ENCODE results near the gene MCEE. TPM values are rescaled to one million over a fixed set of nuclear protein-coding genes. Genes with fewer than 3 reads are reported as not detected.
"Not testable (repeated sequence)": the region's sequence is repeated elsewhere in the genome, so short reads cannot be mapped to it uniquely, and the experiment has no call there.

MCEE gene
- polyA plus RNA-seq, 2 of the 4 experiments (the other 2 are of a cell fraction): 10.3 to 17.7 TPM

DNA sequence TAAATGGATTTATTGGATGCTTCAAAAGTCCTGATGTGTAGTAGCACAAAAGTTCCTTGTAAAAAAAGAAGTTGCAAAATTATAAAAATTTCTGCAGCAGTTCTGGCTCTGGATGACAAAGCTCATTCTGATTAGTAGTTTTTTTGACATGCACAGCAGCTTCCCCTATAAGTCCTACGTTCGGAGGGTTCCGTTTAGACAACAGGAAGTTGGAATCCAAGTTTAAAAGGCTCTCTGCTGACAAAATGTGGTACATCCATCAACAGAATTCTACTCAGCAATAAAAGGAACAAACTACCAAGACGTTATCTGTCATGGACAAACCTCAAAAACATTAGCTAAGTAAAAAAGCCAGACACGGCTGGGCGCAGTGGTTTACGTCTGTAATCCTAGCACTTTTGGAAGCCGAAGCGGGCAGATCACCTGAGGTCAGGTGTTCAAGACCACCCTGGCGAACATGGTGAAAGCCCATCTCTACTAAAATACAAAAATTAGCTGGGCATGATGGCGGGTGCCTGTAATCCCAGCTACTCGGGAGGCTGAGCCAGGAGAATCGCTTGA is 46.2 kb downstream of the MCEE start:
- WGBS (ENCODE audit: missing lambda C conversion rate): 77% methylated on average over 10 of the region's 13 CpGs
- CTCF ChIA-PET; FAIRE-seq; ATAC-seq; H3K4me2 ChIP-seq; DNase-seq (ENCODE audit: low read depth in 1 of 2, low spot score in 1 of 2); H3K4me3 ChIP-seq; H3K27ac ChIP-seq; H3K4me1 ChIP-seq; H3K9me3 ChIP-seq: not testable (repeated sequence)
- POLR2A ChIA-PET: interaction anchor here (0.7 to 0.9 kb wide), 3 partner anchors 13 to 83 kb away, joined by 3 to 11 read pairs (median 7); no protein-coding TSS in a partner anchor

- H3K27ac ChIP-seq; H3K4me2 ChIP-seq; H3K4me1 ChIP-seq; CTCF ChIA-PET; H3K4me3 ChIP-seq; DNase-seq (ENCODE audit: low read depth in 1 of 2, low spot score in 1 of 2); FAIRE-seq; H3K9me3 ChIP-seq: not testable (repeated sequence)
- 0 out of 6 replicates have a peak, but pooled peaks of 1 of the 2 experiments have one; percentile 23 for ATAC-seq
- WGBS (ENCODE audit: missing lambda C conversion rate): no CpG with 5 or more reads among the region's 3 CpGs
- POLR2A ChIA-PET: interaction anchor here (0.9 kb wide), 1 partner anchor 16 kb away, joined by 11 read pairs; no protein-coding TSS in a partner anchor
Observed at GRCh38 chr2:71083297-71083696, 46.7 kb downstream of the MCEE start.

GRCh38 chr2:71082402-71083252 is 47.4 kb downstream of the MCEE start:
- 73% methylated on average over 5 of the region's 5 CpGs for WGBS (ENCODE audit: missing lambda C conversion rate)
- POLR2A ChIA-PET: no interaction called here

DNA sequence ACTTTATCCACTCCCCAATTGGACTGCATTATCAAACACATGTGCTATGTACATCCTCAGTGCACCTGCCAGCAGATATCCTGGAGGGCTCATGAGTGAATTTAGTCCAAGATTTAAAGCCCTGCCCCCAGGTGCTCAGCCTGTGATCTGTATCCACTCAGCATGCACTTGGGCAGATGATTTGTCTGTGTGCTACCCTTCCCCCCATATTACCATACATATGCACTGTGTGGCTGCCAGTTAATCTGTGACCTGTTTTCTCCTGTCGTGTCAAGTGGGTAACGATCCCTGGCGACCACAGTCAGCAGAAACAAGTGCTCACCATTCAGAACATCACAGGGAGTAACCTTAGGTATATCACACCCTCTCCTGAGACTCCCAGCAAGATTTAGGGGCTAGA is 51.4 kb downstream of the MCEE start:
- ChIA-PET POLR2A (interaction anchor here (3.5 kb wide), 1 partner anchor 10 kb away, joined by 19 read pairs; the partner anchor contains the start of gene NAGK), CTCF (interaction anchor here (1.3 to 2.3 kb wide), 3 partner anchors 9 to 72 kb away, joined by 3 to 9 read pairs (median 5); no protein-coding TSS in a partner anchor)
- H3K27ac ChIP-seq: no peak overlapping the region
- no peak overlapping the region for H3K4me2 ChIP-seq
- H3K4me1 ChIP-seq: no peaks in the 10 kb centered on the region
- H3K4me3 ChIP-seq: no peak overlapping the region
- FAIRE-seq (no peak), DNase-seq (ENCODE audit: low read depth in 1 of 2, low spot score in 1 of 2) (no peak), ATAC-seq (no peak)
- WGBS (ENCODE audit: missing lambda C conversion rate): 72% methylated on average over 3 of the region's 3 CpGs
- TF ChIP-seq PHF8 (IDR thresholded peaks at IDR 0.05; ENCODE audit: borderline replicate concordance, low read depth) (no peak), E2F6 (IDR thresholded peaks at IDR 0.05; ENCODE audit: borderline replicate concordance, low read depth) (no peak)
- H3K9me3 ChIP-seq: no peaks in the 10 kb centered on the region

More at GRCh38 chr2:71082402-71083252, 47.4 kb downstream of the MCEE start:
- DNase-seq (ENCODE audit: low read depth in 1 of 2, low spot score in 1 of 2) (no peak), ATAC-seq (no peak), FAIRE-seq (no peak)
- Histone ChIP-seq H3K4me2 (no peak overlapping the region), H3K9me3 (no peaks in the 10 kb centered on the region), H3K4me1 (no peaks in the 10 kb centered on the region), H3K27ac (no peak overlapping the region), H3K4me3 (no peak overlapping the region)
- TF ChIP-seq, protein P1, sequence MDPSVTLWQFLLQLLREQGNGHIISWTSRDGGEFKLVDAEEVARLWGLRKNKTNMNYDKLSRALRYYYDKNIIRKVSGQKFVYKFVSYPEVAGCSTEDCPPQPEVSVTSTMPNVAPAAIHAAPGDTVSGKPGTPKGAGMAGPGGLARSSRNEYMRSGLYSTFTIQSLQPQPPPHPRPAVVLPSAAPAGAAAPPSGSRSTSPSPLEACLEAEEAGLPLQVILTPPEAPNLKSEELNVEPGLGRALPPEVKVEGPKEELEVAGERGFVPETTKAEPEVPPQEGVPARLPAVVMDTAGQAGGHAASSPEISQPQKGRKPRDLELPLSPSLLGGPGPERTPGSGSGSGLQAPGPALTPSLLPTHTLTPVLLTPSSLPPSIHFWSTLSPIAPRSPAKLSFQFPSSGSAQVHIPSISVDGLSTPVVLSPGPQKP (IDR thresholded peaks at IDR 0.05; ENCODE audit: low read depth, low read length): no peak
- no peak for TF ChIP-seq CBX8 (IDR thresholded peaks at IDR 0.05)
- CTCF ChIA-PET: no interaction called here

DNA sequence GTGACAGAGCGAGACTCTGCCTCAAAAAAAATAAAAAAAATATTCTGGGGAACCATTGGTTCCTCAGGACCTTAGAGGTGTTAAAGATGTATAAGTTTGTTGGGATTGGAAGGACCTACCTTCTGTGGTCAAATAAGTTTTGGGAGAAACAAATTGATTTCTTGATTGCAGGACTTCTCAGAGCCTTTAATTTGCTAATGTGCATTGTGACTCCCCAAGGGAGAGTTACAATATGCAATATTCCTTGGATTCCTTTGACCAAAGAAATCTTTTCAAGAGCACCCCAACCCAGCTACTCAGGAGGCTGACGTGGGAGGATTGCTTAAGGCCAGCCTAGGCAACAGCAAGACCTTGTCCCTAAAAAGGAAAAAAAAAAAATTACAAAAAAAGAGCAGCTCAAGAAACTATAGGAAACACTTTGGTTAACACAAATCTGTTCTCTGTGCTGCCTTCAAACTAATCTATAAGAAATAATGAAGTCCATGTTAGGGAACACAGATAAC is 55.1 kb downstream of the MCEE start:
- no peak overlapping the region for H3K27ac ChIP-seq
- ChIA-PET POLR2A (no interaction called here), CTCF (interaction anchor here (0.8 to 1.3 kb wide), 2 partner anchors 23 to 302 kb away, joined by 3 read pairs; no protein-coding TSS in a partner anchor)
- no peak for ATAC-seq
- H3K9me3 ChIP-seq: no peaks in the 10 kb centered on the region
- TF ChIP-seq ESRRA (IDR thresholded peaks at IDR 0.05; ENCODE audit: borderline replicate concordance, low read length) (no peak), POLR2A (IDR thresholded peaks at IDR 0.05; ENCODE audit: low read length) (no peak), HDAC2 (IDR thresholded peaks at IDR 0.05) (no peak), EHMT2 (IDR thresholded peaks at IDR 0.05; ENCODE audit: low read depth) (no peak), CBX8 (IDR thresholded peaks at IDR 0.05) (no peak), BHLHE40 (IDR thresholded peaks at IDR 0.05; ENCODE audit: low read depth, low read length) (no peak), CBX2 (IDR thresholded peaks at IDR 0.05; ENCODE audit: borderline replicate concordance, low read depth) (no peak), NFE2L2 (conservative IDR thresholded peaks at IDR 0.05; ENCODE audit: low read length) (no peak), MAX (IDR thresholded peaks at IDR 0.05) (no peak), RCOR1 (IDR thresholded peaks at IDR 0.05; ENCODE audit: low read depth, low read length) (no peak), TP53 (CRISPR knock-in tag; IDR thresholded peaks at IDR 0.05) (no peak), PBX3 (IDR thresholded peaks at IDR 0.05) (no peak), POLR2AphosphoS2 (conservative IDR thresholded peaks at IDR 0.05; ENCODE audit: low read length) (no peak), GATA3 (IDR thresholded peaks at IDR 0.05; ENCODE audit: borderline replicate concordance) (no peak)
- no peak for FAIRE-seq
- H3K4me3 ChIP-seq: no peak overlapping the region
- no peak for DNase-seq (ENCODE audit: low read depth in 1 of 2, low spot score in 1 of 2)
- no peak overlapping the region for H3K4me2 ChIP-seq
- 94% methylated on average over 2 of the region's 2 CpGs for WGBS (ENCODE audit: missing lambda C conversion rate)
- H3K4me1 ChIP-seq: no peaks in the 10 kb centered on the region; the same call in 1 of the 3 replicates
